ENCODE results near the gene RNF149.

RNF149 gene

DNA sequence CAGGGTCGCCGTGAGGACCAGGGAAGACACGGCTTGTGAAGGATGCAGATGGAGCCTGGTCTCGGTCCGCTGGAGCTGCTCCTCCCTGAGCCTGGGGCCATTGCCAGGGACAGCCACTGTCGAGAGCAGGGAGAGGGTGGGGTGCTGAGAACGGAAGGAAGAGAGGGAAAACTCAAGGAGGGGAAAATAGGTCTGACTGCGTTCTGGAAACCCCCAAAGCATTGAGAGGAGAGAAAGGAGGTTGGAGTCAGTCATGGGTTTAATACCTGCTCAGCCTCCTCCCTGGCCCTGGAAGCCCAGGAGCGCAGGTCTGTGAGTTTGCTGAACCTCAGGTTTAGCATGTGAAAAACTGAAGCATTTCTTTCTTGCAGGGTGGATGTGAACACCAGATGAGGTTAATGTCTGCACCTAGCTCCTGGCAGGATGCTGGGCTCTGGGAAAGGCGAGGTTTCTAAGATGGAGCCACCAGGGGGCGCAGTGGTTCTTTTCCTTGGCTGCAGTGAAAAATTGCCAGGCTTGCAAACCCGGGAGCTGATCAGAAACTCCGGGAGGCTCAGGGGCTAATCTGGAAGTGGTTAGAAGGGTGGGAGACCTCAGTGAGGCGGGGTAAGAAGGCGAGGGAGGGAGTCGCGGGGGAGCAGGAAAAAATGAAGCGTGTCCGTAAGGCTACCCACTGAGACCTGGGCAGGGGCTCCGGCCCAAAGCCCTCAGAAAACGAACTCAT lies 33.6 kb upstream of the RNF149 start:
- DNase-seq (ENCODE audit: low read depth in 2 of 2), result peak; percentile 81 to 82
- TF ChIP-seq, protein P1, sequence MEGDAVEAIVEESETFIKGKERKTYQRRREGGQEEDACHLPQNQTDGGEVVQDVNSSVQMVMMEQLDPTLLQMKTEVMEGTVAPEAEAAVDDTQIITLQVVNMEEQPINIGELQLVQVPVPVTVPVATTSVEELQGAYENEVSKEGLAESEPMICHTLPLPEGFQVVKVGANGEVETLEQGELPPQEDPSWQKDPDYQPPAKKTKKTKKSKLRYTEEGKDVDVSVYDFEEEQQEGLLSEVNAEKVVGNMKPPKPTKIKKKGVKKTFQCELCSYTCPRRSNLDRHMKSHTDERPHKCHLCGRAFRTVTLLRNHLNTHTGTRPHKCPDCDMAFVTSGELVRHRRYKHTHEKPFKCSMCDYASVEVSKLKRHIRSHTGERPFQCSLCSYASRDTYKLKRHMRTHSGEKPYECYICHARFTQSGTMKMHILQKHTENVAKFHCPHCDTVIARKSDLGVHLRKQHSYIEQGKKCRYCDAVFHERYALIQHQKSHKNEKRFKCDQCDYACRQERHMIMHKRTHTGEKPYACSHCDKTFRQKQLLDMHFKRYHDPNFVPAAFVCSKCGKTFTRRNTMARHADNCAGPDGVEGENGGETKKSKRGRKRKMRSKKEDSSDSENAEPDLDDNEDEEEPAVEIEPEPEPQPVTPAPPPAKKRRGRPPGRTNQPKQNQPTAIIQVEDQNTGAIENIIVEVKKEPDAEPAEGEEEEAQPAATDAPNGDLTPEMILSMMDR (IDR thresholded peaks at IDR 0.05; ENCODE audit: low read depth, low read length), result peak; percentile 75
- H3K4me3 ChIP-seq (replicated peaks in 1 of 2; ENCODE audit: low read depth in 2 of 2, low read length in 2 of 2), result no peak overlapping the region

DNA sequence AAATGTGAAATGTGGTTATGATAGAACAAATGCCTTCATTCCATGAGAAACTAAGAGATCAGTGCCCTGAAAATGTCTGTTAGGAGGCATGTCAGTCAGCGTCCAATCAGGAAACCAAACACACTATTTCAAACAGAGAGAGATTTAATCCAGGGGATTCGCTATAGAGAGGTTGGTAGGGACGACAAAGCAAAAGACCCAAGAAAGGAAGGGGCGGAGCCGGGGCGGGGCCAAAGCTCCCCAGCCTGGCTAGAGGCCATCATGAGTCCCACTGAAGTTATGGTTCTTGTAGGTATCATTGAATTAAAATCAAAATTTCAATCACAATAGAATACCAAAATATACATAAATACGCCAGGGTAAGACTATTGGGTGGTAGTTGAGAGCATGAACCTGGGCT lies 32.9 kb upstream of the RNF149 start:
- TF ChIP-seq, protein P1 (IDR thresholded peaks at IDR 0.05; ENCODE audit: low read depth, low read length), result no peak
- no peak for DNase-seq (ENCODE audit: low read depth in 2 of 2)
- no peak overlapping the region for H3K4me3 ChIP-seq (replicated peaks in 1 of 2; ENCODE audit: low read depth in 2 of 2, low read length in 2 of 2)

DNA sequence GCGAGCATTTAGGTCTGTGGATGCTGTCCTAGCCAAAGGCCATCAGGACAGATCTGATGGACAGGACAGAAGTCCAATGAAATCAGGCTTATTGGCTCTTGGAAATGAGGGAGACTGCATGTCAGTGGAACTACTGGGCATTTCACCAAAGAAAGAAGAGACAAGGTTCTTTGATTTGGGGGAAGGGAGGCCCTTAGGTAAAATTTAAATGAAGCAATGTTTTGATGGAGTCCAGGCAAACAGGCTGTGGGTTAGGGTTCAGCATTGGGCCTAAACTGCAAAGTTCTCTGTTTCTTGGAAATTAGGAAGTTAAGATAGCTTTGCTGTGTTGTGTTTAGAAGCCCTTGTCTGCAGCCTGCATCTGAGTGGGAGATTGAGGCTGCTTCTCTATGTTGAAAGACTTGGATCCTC lies 31.6 kb upstream of the RNF149 start:
- H3K4me3 ChIP-seq (replicated peaks in 1 of 2; ENCODE audit: low read depth in 2 of 2, low read length in 2 of 2), result no peak overlapping the region
- peak in 1 of 2 donors; percentile 29 for DNase-seq (ENCODE audit: low read depth in 2 of 2)
- TF ChIP-seq, protein P1 (IDR thresholded peaks at IDR 0.05; ENCODE audit: low read depth, low read length), result no peak

DNA sequence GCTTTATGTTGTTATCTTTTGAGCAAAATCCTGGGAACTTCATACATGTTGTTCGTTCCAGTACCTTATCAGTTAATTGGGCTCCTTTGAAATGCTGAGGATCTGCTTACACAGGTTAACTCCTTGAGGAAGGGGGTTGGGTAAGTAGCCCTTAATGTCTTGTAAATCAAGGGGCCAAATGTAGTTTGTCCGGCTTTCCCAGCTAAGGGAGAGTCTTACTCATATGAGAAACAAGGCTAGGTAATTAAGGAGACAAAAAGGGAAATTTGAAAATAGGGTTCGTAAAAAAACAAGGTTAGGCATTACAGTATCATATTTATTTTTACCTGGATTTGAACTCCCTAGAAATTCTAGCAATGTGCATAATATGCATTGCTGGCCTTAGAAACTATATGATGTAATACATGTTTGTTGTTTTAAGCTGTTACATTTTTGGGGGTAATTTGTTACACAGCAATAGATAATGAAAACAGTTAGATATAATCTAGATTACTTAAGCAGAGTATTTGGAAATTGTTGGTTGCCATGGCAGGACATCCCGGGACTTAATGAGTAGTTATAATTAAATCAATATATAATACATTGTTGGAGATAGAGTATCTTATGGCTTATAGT lies 30.9 kb upstream of the RNF149 start:
- DNase-seq (ENCODE audit: low read depth in 2 of 2), result no peak
- TF ChIP-seq, protein P1 (IDR thresholded peaks at IDR 0.05; ENCODE audit: low read depth, low read length), result no peak
- H3K4me3 ChIP-seq (replicated peaks in 1 of 2; ENCODE audit: low read depth in 2 of 2, low read length in 2 of 2), result no peak overlapping the region

DNA sequence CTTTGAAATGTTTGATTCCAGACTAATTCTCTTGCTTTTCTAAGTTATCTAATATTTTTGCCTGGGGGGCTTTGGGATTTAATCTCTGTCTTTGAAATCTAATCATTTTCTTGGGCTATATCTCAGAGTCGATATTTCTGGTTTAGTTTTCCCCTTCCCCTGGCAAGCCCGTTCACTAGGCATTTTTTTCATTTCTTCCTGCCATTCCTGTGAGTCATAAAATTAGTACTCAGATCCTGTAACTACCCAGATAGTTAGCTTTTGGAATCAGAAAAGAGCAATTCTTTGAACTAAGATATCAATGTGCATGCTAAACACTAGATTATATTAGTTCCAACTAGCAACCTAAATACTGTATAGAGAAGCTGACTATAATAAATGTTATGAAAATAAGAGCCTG lies 29.4 kb upstream of the RNF149 start:
- peak; percentile 31 to 35 for DNase-seq (ENCODE audit: low read depth in 2 of 2)
- TF ChIP-seq, protein P1 (IDR thresholded peaks at IDR 0.05; ENCODE audit: low read depth, low read length), result no peak
- H3K4me3 ChIP-seq (replicated peaks in 1 of 2; ENCODE audit: low read depth in 2 of 2, low read length in 2 of 2), result no peak overlapping the region

DNA sequence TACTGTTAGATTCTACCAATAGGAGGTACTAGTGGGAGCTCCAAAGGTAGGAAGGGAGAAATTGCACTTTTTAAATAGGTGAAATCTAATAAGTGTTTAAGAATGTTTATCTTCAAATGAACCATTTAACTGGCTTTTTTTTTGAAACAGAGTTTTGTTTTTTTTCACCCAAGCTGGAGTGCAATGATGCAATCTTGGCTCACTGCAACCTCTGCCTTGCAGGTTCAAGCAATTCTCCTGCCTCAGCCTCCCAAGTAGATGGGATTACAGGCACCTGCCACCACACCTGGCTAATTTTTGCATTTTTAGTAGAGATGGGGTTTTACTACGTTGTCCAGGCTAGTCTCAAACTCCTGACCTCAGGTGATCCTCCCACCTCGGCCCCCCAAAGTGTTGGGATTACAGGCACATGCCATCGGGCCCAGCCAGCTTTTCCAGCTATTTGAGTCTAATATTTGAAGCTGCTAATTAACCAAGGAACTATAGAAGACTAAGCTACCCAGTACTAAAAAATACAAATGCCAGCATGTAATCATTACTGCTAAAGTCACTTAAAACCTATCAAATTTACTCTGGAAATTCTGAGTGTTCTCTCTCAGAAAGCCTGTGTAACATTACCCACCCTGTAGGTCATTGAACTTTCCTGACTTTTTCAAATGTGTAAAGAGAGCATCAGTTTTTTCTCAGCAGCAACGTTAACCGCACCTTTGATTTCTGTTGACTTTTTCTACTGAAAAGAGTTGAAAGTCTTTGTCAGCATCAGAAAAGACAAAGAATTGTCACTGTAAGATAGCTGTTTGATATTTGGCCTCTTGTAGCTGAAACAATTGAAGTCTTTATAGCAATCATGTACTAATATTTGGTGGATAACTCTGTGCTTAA lies 24.6 kb upstream of the RNF149 start:
- H3K4me3 ChIP-seq (replicated peaks in 1 of 2; ENCODE audit: low read depth in 2 of 2, low read length in 2 of 2), result no peak overlapping the region
- no peak for DNase-seq (ENCODE audit: low read depth in 2 of 2)
- TF ChIP-seq, protein P1 (IDR thresholded peaks at IDR 0.05; ENCODE audit: low read depth, low read length), result no peak
